Nephron progenitor cell (in vitro differentiated cells): ENCODE results near the gene CABP4.

ENCODE experiments used
- DNase-seq: peaks from one replicate; pipeline ENCODE4 v3.0.0; 2021
- H3K27ac Mint-ChIP-seq: 2 replicates; pipeline ENCODE4 v1.8.0; 2021; ENCODE audit warnings: mild to moderate bottlenecking, moderate library complexity, mixed read lengths
- H3K27me3 Mint-ChIP-seq: 2 replicates; pipeline ENCODE4 v1.8.0; 2021; ENCODE audit warnings: mild to moderate bottlenecking, low read depth, mixed read lengths; ENCODE audit not compliant: poor library complexity
- H3K36me3 Mint-ChIP-seq: 2 replicates; pipeline ENCODE4 v1.8.0; 2021; ENCODE audit warnings: low read depth, mixed read lengths
- H3K4me1 Mint-ChIP-seq: 2 replicates; pipeline ENCODE4 v1.8.0; 2021; ENCODE audit warnings: mixed read lengths
- H3K4me3 Mint-ChIP-seq: 2 replicates; pipeline ENCODE4 v1.8.0; 2021; ENCODE audit warnings: mild to moderate bottlenecking, moderate library complexity, mixed read lengths
- H3K9me3 Mint-ChIP-seq: 2 replicates; pipeline ENCODE4 v1.8.0; 2021; ENCODE audit warnings: mild to moderate bottlenecking, moderate library complexity, mixed read lengths
- CTCF ChIP-seq: fragments of 200-600 bp; sonication (generic); IDR thresholded peaks from 2 replicates; pipeline ENCODE4 v1.5.0; 2021; ENCODE audit warnings: antibody characterized with exemption

CABP4 gene

GRCh38 chr11:67492069-67492727 lies 37.0 kb downstream of the CABP4 start:
- H3K27me3 Mint-ChIP-seq: peaks cover under 1% of the 10 kb centered on the region

GRCh38 chr11:67492801-67493547 lies 37.8 kb downstream of the CABP4 start:
- H3K27me3 Mint-ChIP-seq: no peaks in the 10 kb centered on the region
- H3K4me3 Mint-ChIP-seq: no peak overlapping the region
- H3K4me1 Mint-ChIP-seq: peaks cover 17% of the 10 kb centered on the region
- H3K27ac Mint-ChIP-seq: no peak overlapping the region
- no peak for TF ChIP-seq CTCF
- H3K9me3 Mint-ChIP-seq: no peaks in the 10 kb centered on the region
- DNase-seq: no peak
- H3K36me3 Mint-ChIP-seq: peaks cover 6% of the 10 kb centered on the region

More at GRCh38 chr11:67492069-67492727, 37.0 kb downstream of the CABP4 start:
- no peak for DNase-seq
- no peak overlapping the region for H3K27ac Mint-ChIP-seq
- peaks cover 23% of the 10 kb centered on the region for H3K4me1 Mint-ChIP-seq
- H3K36me3 Mint-ChIP-seq: peaks cover 14% of the 10 kb centered on the region
- TF ChIP-seq CTCF: no peak
- no peak overlapping the region for H3K4me3 Mint-ChIP-seq
- H3K9me3 Mint-ChIP-seq: no peaks in the 10 kb centered on the region

- DNase-seq: no peak
- H3K4me1 Mint-ChIP-seq: peaks cover 16% of the 10 kb centered on the region
- H3K27me3 Mint-ChIP-seq: no peaks in the 10 kb centered on the region
- peaks cover 4% of the 10 kb centered on the region for H3K36me3 Mint-ChIP-seq
- H3K27ac Mint-ChIP-seq: no peak overlapping the region
- no peak overlapping the region for H3K4me3 Mint-ChIP-seq
- no peak for TF ChIP-seq CTCF
- no peaks in the 10 kb centered on the region for H3K9me3 Mint-ChIP-seq
Observed at GRCh38 chr11:67493548-67494370, 38.6 kb downstream of the CABP4 start.

GRCh38 chr11:67494371-67495233 lies 39.4 kb downstream of the CABP4 start:
- peaks cover 13% of the 10 kb centered on the region for H3K4me1 Mint-ChIP-seq

More at GRCh38 chr11:67494371-67495233, 39.4 kb downstream of the CABP4 start:
- peaks cover 7% of the 10 kb centered on the region for H3K36me3 Mint-ChIP-seq
- H3K4me3 Mint-ChIP-seq: no peak overlapping the region
- no peak overlapping the region for H3K27ac Mint-ChIP-seq
- TF ChIP-seq CTCF: no peak
- no peaks in the 10 kb centered on the region for H3K27me3 Mint-ChIP-seq
- no peaks in the 10 kb centered on the region for H3K9me3 Mint-ChIP-seq
- no peak for DNase-seq
